ENCODE results near the gene ZNF132.

The ZNF132 gene

GRCh38 chr19:58480831-58481230 is 40.9 kb upstream of the ZNF132 start:
- no peaks in the 10 kb centered on the region for H3K27me3 ChIP-seq (ENCODE audit: low read depth, low read length)
- no peak overlapping the region for H2AFZ ChIP-seq (ENCODE audit: low read depth, low read length)
- no peaks in the 10 kb centered on the region for H4K20me1 ChIP-seq (ENCODE audit: insufficient read depth, low read length)
- H3K9me3 ChIP-seq (ENCODE audit: insufficient read depth, low read length), result no peaks in the 10 kb centered on the region
- H3K36me3 ChIP-seq (replicated peaks; ENCODE audit: low read depth, low read length), result peaks cover 18% of the 10 kb centered on the region
- no peak overlapping the region for H3K4me3 ChIP-seq (ENCODE audit: low read length)
- peaks cover 17% of the 10 kb centered on the region for H3K4me1 ChIP-seq (ENCODE audit: low read length)
- H3K27ac ChIP-seq (ENCODE audit: low read length), result no peak overlapping the region
- no peaks in the 10 kb centered on the region for H3K79me2 ChIP-seq (ENCODE audit: low read length)
- no peak overlapping the region for H3K9ac ChIP-seq (ENCODE audit: low read length)
- H3K4me2 ChIP-seq (ENCODE audit: low read length), result no peak overlapping the region
- TF ChIP-seq, protein P1, sequence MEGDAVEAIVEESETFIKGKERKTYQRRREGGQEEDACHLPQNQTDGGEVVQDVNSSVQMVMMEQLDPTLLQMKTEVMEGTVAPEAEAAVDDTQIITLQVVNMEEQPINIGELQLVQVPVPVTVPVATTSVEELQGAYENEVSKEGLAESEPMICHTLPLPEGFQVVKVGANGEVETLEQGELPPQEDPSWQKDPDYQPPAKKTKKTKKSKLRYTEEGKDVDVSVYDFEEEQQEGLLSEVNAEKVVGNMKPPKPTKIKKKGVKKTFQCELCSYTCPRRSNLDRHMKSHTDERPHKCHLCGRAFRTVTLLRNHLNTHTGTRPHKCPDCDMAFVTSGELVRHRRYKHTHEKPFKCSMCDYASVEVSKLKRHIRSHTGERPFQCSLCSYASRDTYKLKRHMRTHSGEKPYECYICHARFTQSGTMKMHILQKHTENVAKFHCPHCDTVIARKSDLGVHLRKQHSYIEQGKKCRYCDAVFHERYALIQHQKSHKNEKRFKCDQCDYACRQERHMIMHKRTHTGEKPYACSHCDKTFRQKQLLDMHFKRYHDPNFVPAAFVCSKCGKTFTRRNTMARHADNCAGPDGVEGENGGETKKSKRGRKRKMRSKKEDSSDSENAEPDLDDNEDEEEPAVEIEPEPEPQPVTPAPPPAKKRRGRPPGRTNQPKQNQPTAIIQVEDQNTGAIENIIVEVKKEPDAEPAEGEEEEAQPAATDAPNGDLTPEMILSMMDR (IDR thresholded peaks at IDR 0.05; ENCODE audit: low read depth, low read length), result no peak
- no peak for TF ChIP-seq EZH2phosphoT487 (IDR thresholded peaks at IDR 0.05; ENCODE audit: low read depth)

- H3K79me2 ChIP-seq (ENCODE audit: low read length), result no peaks in the 10 kb centered on the region
- no peaks in the 10 kb centered on the region for H3K27me3 ChIP-seq (ENCODE audit: low read depth, low read length)
- H3K36me3 ChIP-seq (replicated peaks; ENCODE audit: low read depth, low read length), result peaks cover 18% of the 10 kb centered on the region
- no peaks in the 10 kb centered on the region for H4K20me1 ChIP-seq (ENCODE audit: insufficient read depth, low read length)
- H3K4me3 ChIP-seq (ENCODE audit: low read length), result no peak overlapping the region
- H3K27ac ChIP-seq (ENCODE audit: low read length), result no peak overlapping the region
- H3K4me2 ChIP-seq (ENCODE audit: low read length), result no peak overlapping the region
- no peak overlapping the region for H3K9ac ChIP-seq (ENCODE audit: low read length)
- TF ChIP-seq, protein P1 (IDR thresholded peaks at IDR 0.05; ENCODE audit: low read depth, low read length), result no peak
- no peak for TF ChIP-seq EZH2phosphoT487 (IDR thresholded peaks at IDR 0.05; ENCODE audit: low read depth)
- H3K9me3 ChIP-seq (ENCODE audit: insufficient read depth, low read length), result no peaks in the 10 kb centered on the region
- peaks cover 17% of the 10 kb centered on the region for H3K4me1 ChIP-seq (ENCODE audit: low read length)
- H2AFZ ChIP-seq (ENCODE audit: low read depth, low read length), result no peak overlapping the region
These were observed 40.5 kb upstream of the ZNF132 start for GRCh38 chr19:58480481-58480830.

- H4K20me1 ChIP-seq (ENCODE audit: insufficient read depth, low read length), result no peaks in the 10 kb centered on the region
- H3K4me2 ChIP-seq (ENCODE audit: low read length), result no peak overlapping the region
- no peaks in the 10 kb centered on the region for H3K9me3 ChIP-seq (ENCODE audit: insufficient read depth, low read length)
- no peak overlapping the region for H3K4me3 ChIP-seq (ENCODE audit: low read length)
- peaks cover 20% of the 10 kb centered on the region for H3K4me1 ChIP-seq (ENCODE audit: low read length)
- TF ChIP-seq, protein P1 (IDR thresholded peaks at IDR 0.05; ENCODE audit: low read depth, low read length), result no peak
- TF ChIP-seq EZH2phosphoT487 (IDR thresholded peaks at IDR 0.05; ENCODE audit: low read depth), result no peak
- no peaks in the 10 kb centered on the region for H3K79me2 ChIP-seq (ENCODE audit: low read length)
- H3K27me3 ChIP-seq (ENCODE audit: low read depth, low read length), result no peaks in the 10 kb centered on the region
- H3K9ac ChIP-seq (ENCODE audit: low read length), result no peak overlapping the region
- no peak overlapping the region for H2AFZ ChIP-seq (ENCODE audit: low read depth, low read length)
- H3K36me3 ChIP-seq (replicated peaks; ENCODE audit: low read depth, low read length), result peaks cover 18% of the 10 kb centered on the region
- H3K27ac ChIP-seq (ENCODE audit: low read length), result no peak overlapping the region
These were observed 40.0 kb upstream of the ZNF132 start for GRCh38 chr19:58479736-58480480.

DNA sequence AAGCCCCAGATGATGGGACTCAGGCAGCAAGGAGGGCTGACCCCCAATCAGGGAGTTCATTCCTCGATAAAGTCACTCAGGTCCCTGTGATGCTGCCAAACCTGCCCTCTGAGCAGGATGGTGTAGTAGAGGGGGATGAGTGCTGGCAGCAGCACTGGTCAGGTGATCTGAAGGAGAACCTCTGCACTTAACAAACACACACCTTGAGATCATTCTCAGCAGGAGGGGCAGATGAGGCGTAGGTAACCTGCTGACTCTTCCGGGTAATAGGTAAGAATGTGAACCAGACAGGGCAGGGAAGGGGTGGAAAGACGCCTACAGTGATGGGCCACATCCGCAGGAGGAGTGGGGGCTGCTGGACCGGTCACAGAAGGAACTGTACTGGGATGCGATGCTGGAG is 39.4 kb upstream of the ZNF132 start:
- TF ChIP-seq, protein P1 (IDR thresholded peaks at IDR 0.05; ENCODE audit: low read depth, low read length), result no peak
- no peak for TF ChIP-seq EZH2phosphoT487 (IDR thresholded peaks at IDR 0.05; ENCODE audit: low read depth)
- peaks cover 18% of the 10 kb centered on the region for H3K36me3 ChIP-seq (replicated peaks; ENCODE audit: low read depth, low read length)
- no peak overlapping the region for H3K9ac ChIP-seq (ENCODE audit: low read length)

More for the DNA sequence above, 39.4 kb upstream of the ZNF132 start:
- Histone ChIP-seq H3K4me1 (ENCODE audit: low read length) (peaks cover 25% of the 10 kb centered on the region), H3K79me2 (ENCODE audit: low read length) (no peaks in the 10 kb centered on the region), H3K9me3 (ENCODE audit: insufficient read depth, low read length) (no peaks in the 10 kb centered on the region), H3K4me2 (ENCODE audit: low read length) (no peak overlapping the region), H3K27me3 (ENCODE audit: low read depth, low read length) (no peaks in the 10 kb centered on the region), H3K4me3 (ENCODE audit: low read length) (no peak overlapping the region), H3K27ac (ENCODE audit: low read length) (no peak overlapping the region), H2AFZ (ENCODE audit: low read depth, low read length) (no peak overlapping the region), H4K20me1 (ENCODE audit: insufficient read depth, low read length) (no peaks in the 10 kb centered on the region)

All from OCI-LY3 (cell line).